Astrocyte (in vitro differentiated cells and primary cell): ENCODE measurements around the gene LITAF. TPM values are rescaled to one million over a fixed set of nuclear protein-coding genes. Genes with fewer than 3 reads are reported as not detected.
A peak's percentile ranks its signal among the peaks of the same experiment; 100 is the strongest.

Experiments used
- DNase-seq: peaks from one replicate; pipeline ENCODE4 v3.0.0-alpha.2; 2010; ENCODE audit warnings: low read depth
- FAIRE-seq: peaks from 2 replicates; lab custom pipeline; 2011; peaks lifted over from hg19 to GRCh38; lab: Jason Lieb, UNC
- H2AFZ ChIP-seq: 2 replicates; pipeline ENCODE4 v1.6.0; 2012; ENCODE audit warnings: low read depth, low read length, inconsistent platforms
- H3K27ac ChIP-seq: 2 replicates; pipeline ENCODE4 v1.5.1; 2011; ENCODE audit warnings: low read depth, low read length, inconsistent platforms
- H3K27me3 ChIP-seq: 2 replicates; pipeline ENCODE4 v1.6.0; 2011; ENCODE audit warnings: low read length, inconsistent platforms; ENCODE audit not compliant: insufficient read depth
- H3K36me3 ChIP-seq: 2 replicates; pipeline ENCODE4 v1.5.1; 2011; ENCODE audit warnings: low read length, inconsistent platforms; ENCODE audit not compliant: insufficient read depth
- H3K4me1 ChIP-seq: 2 replicates; pipeline ENCODE4 v1.5.1; 2011; ENCODE audit warnings: low read length, inconsistent platforms; ENCODE audit not compliant: insufficient read depth
- H3K4me2 ChIP-seq: 2 replicates; pipeline ENCODE4 v1.6.0; 2012; ENCODE audit warnings: low read length, inconsistent platforms
- H3K4me3 ChIP-seq: 2 replicates; pipeline ENCODE4 v1.5.1; 2011; ENCODE audit warnings: low read depth, mild to moderate bottlenecking, low read length, inconsistent platforms; ENCODE audit not compliant: insufficient read depth
- H3K79me2 ChIP-seq: 2 replicates; pipeline ENCODE4 v1.6.0; 2012; ENCODE audit warnings: mild to moderate bottlenecking, low read length, inconsistent platforms; ENCODE audit not compliant: insufficient read depth
- H3K9ac ChIP-seq: 2 replicates; pipeline ENCODE4 v1.6.0; 2012; ENCODE audit warnings: mild to moderate bottlenecking, low read length, inconsistent platforms
- H3K9me3 ChIP-seq: 2 replicates; pipeline ENCODE4 v1.5.1; 2012; ENCODE audit warnings: low read depth, mild to moderate bottlenecking, low read length, inconsistent platforms; ENCODE audit not compliant: insufficient read depth
- H4K20me1 ChIP-seq: 2 replicates; pipeline ENCODE4 v1.6.0; 2012; ENCODE audit warnings: low read length, inconsistent platforms; ENCODE audit not compliant: insufficient read depth
- H3K27ac Mint-ChIP-seq: one replicate; pipeline ENCODE4 v1.8.0; 2021; ENCODE audit warnings: mild to moderate bottlenecking, mixed read lengths; ENCODE audit not compliant: unreplicated experiment
- H3K27me3 Mint-ChIP-seq: one replicate; pipeline ENCODE4 v1.8.0; 2021; ENCODE audit warnings: low read depth, mixed read lengths; ENCODE audit not compliant: unreplicated experiment
- H3K36me3 Mint-ChIP-seq: one replicate; pipeline ENCODE4 v1.8.0; 2021; ENCODE audit warnings: low read depth, mixed read lengths; ENCODE audit not compliant: unreplicated experiment
- H3K4me1 Mint-ChIP-seq: one replicate; pipeline ENCODE4 v1.8.0; 2021; ENCODE audit warnings: low read depth, mixed read lengths; ENCODE audit not compliant: unreplicated experiment
- H3K4me3 Mint-ChIP-seq: one replicate; pipeline ENCODE4 v1.8.0; 2021; ENCODE audit warnings: mild to moderate bottlenecking, moderate library complexity, mixed read lengths; ENCODE audit not compliant: unreplicated experiment
- H3K9me3 Mint-ChIP-seq: one replicate; pipeline ENCODE4 v1.8.0; 2021; ENCODE audit warnings: mild to moderate bottlenecking, mixed read lengths; ENCODE audit not compliant: unreplicated experiment
- EZH2 ChIP-seq: IDR thresholded peaks from 2 replicates; pipeline ENCODE4 v1.6.1; 2012; ENCODE audit warnings: mild to moderate bottlenecking, low read length, inconsistent platforms; ENCODE audit not compliant: insufficient read depth
- total RNA-seq: library from RNA; stranded (reverse); gene quantifications from 2 replicates; pipeline ENCODE4 v1.2.1, GENCODE V29; 2021
- TF ChIP-seq, protein P1 (sequence below): IDR thresholded peaks from 2 replicates; pipeline ENCODE4 v1.5.1; 2011; ENCODE audit warnings: low read depth, mild to moderate bottlenecking, inconsistent platforms, low read length, moderate library complexity; ENCODE audit not compliant: insufficient read depth

Gene LITAF
- total RNA-seq, 1 donor from 2014 or later, result 113 TPM

DNA sequence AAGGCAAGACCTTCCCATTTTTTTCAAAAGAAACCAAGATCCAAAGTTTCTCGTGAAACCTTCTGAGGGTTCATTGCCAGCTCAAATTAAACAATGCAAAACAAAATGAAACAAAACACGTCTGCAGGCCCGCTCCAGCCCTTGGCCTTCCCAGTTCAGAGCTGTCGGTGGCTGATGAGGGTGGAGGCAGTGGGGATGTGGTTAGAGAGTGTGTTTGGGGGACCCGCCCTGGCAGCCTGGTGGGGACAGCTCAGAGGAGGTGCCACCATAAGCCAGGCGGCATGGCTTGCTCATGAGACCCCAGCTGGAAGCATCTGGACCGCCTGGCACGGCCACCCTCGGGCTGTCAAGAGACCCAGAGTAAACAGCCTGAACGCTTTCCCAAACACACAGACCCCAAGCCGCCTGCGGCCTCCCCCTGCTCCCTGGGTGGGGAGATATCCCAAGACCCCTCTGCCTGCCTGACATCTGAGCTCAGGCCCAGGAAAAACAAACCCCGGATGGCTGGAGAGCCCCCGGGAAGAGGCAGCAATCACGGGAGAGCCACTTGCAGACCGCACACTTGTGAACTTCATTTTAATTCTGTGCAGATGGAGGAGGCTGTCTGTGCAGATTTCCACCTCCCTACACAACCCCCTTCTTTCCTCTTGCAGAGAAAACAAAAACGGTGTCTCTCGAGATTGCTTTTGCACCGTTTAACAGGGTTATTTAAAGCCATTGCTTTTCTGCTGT, 35.4 kb upstream of the LITAF start:
- H4K20me1 ChIP-seq, result no peaks in the 10 kb centered on the region
- no peaks in the 10 kb centered on the region for H3K27me3 ChIP-seq
- H3K27ac Mint-ChIP-seq, result no peak overlapping the region
- no peaks in the 10 kb centered on the region for H3K4me1 ChIP-seq
- H3K27me3 Mint-ChIP-seq, result no peaks in the 10 kb centered on the region
- no peaks in the 10 kb centered on the region for H3K79me2 ChIP-seq
- peaks cover 4% of the 10 kb centered on the region for H3K9me3 Mint-ChIP-seq
- H3K4me2 ChIP-seq, result peak overlapping the region; percentile 65
- no peak overlapping the region for H3K4me3 Mint-ChIP-seq
- DNase-seq (no peak), FAIRE-seq (no peak)
- H3K9ac ChIP-seq, result peak overlapping the region; percentile 11
- H3K9me3 ChIP-seq, result no peaks in the 10 kb centered on the region
- no peak overlapping the region for H3K4me3 ChIP-seq
- TF ChIP-seq EZH2, result no peak
- TF ChIP-seq, protein P1, sequence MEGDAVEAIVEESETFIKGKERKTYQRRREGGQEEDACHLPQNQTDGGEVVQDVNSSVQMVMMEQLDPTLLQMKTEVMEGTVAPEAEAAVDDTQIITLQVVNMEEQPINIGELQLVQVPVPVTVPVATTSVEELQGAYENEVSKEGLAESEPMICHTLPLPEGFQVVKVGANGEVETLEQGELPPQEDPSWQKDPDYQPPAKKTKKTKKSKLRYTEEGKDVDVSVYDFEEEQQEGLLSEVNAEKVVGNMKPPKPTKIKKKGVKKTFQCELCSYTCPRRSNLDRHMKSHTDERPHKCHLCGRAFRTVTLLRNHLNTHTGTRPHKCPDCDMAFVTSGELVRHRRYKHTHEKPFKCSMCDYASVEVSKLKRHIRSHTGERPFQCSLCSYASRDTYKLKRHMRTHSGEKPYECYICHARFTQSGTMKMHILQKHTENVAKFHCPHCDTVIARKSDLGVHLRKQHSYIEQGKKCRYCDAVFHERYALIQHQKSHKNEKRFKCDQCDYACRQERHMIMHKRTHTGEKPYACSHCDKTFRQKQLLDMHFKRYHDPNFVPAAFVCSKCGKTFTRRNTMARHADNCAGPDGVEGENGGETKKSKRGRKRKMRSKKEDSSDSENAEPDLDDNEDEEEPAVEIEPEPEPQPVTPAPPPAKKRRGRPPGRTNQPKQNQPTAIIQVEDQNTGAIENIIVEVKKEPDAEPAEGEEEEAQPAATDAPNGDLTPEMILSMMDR, result no peak
- H3K4me1 Mint-ChIP-seq, result peaks cover 4% of the 10 kb centered on the region
- peak overlapping the region; percentile 81 for H2AFZ ChIP-seq
- H3K36me3 ChIP-seq, result no peaks in the 10 kb centered on the region
- peaks cover 3% of the 10 kb centered on the region for H3K36me3 Mint-ChIP-seq
- H3K27ac ChIP-seq, result no peak overlapping the region

DNA sequence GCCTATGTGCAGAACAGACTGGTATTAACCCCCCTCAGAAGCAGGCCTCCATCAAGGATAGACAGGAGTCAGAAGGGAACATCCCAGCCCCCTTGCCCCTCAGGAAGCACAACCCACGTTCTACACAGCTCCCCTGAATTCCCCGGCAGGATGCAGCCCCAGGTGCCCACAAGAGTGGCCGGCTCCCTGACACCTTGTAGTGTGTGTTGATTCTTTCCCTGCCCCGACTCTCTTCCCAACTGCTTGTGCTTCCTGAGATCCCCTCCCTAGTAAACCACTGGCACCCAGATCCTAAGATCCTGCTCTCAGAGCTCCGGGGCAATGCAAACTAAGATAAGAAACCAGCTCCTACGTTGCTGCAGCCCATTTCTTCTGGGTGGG, 34.8 kb upstream of the LITAF start:
- H3K4me1 Mint-ChIP-seq, result peaks cover 4% of the 10 kb centered on the region
- Histone ChIP-seq H3K27ac (no peak overlapping the region), H3K4me2 (peak overlapping the region; percentile 65), H2AFZ (peak overlapping the region; percentile 81), H3K36me3 (no peaks in the 10 kb centered on the region), H3K79me2 (no peaks in the 10 kb centered on the region), H3K4me1 (no peaks in the 10 kb centered on the region), H3K27me3 (no peaks in the 10 kb centered on the region), H3K4me3 (no peak overlapping the region), H3K9ac (peak overlapping the region; percentile 11), H4K20me1 (no peaks in the 10 kb centered on the region), H3K9me3 (no peaks in the 10 kb centered on the region)
- H3K27ac Mint-ChIP-seq, result no peak overlapping the region
- peaks cover 3% of the 10 kb centered on the region for H3K36me3 Mint-ChIP-seq
- H3K27me3 Mint-ChIP-seq, result no peaks in the 10 kb centered on the region
- H3K4me3 Mint-ChIP-seq, result no peak overlapping the region
- peaks cover 4% of the 10 kb centered on the region for H3K9me3 Mint-ChIP-seq
- DNase-seq, result no peak
- no peak for FAIRE-seq
- TF ChIP-seq, protein P1, result no peak
- no peak for TF ChIP-seq EZH2

DNA sequence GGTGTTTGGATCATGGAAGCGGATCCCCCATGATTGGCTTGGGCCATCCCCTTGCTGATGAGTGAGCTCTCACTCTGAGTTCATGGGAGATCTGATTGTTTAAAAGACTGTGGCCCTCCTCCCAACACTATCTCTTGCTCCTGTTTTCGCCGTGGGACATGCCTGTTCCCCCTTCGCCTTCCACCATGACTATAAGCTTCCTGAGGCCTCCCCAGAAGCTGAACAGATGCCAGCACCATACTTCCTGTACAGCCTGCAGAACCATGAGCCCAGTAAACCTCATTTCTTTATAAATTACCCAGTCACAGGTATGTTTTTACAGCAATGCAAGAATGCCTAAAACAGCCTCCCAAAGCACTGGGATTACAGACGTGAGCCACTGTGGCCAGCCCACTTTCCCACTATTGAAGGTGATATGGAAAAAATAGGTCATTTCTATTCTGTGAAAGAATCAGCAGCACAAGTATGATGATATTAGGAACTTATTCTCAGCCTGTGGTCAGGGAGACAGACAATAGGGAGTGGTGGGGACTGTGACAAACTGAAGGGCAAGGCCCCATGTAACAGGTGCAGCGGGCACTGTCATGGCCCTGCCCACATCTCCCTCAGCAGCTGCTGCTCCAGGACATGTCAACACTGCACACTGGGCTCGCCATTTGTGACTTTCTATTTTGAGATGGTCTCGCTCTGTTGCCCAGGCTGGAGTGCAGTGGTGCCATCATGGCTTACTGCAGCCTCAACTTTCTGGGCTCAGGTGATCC, 33.7 kb upstream of the LITAF start:
- Histone ChIP-seq H3K4me2 (no peak overlapping the region), H3K36me3 (no peaks in the 10 kb centered on the region), H3K4me1 (no peaks in the 10 kb centered on the region), H3K9ac (no peak overlapping the region), H2AFZ (no peak overlapping the region), H3K9me3 (no peaks in the 10 kb centered on the region), H3K27me3 (no peaks in the 10 kb centered on the region), H4K20me1 (no peaks in the 10 kb centered on the region), H3K79me2 (no peaks in the 10 kb centered on the region), H3K27ac (no peak overlapping the region), H3K4me3 (no peak overlapping the region)
- Mint-ChIP-seq H3K36me3 (peaks cover 3% of the 10 kb centered on the region), H3K4me3 (no peak overlapping the region), H3K27me3 (no peaks in the 10 kb centered on the region), H3K4me1 (peaks cover 6% of the 10 kb centered on the region), H3K27ac (no peak overlapping the region), H3K9me3 (peaks cover 4% of the 10 kb centered on the region)
- FAIRE-seq (no peak), DNase-seq (no peak)
- TF ChIP-seq, protein P1, result no peak
- no peak for TF ChIP-seq EZH2
